GM12878 (cell line): ENCODE results near the gene INPP4B. TPM values are rescaled to one million over a fixed set of nuclear protein-coding genes. Genes with fewer than 3 reads are reported as not detected.

ENCODE experiments used
- ATAC-seq: fragments of 200-7000 bp; cut with Tn5 transposase; 3 replicates; pipeline ENCODE4 v1.9.1; 2020; ENCODE audit warnings: mild to moderate bottlenecking, moderate library complexity
- BruUV-seq: library from RNA; stranded (reverse); fragments of 400-500 nt; replicated peaks from 2 replicates; lab custom pipeline; 2021; lab: Mats Ljungman, UMichigan
- CTCF ChIA-PET: fragments of 300-600 bp; sonication (Branson Sonifier 250); formaldehyde crosslinking; extraction: SDS; loops from one replicate; lab custom pipeline; 2021; ENCODE audit warnings: inconsistent platforms; lab: Yijun Ruan, JAX
- POLR2A ChIA-PET: fragments of 350-600 bp; formaldehyde crosslinking; extraction: SDS; loops from one replicate; lab custom pipeline; 2021; ENCODE audit warnings: inconsistent platforms; lab: Charles Lee
- RAD21 ChIA-PET: fragments of 300-600 bp; sonication (Branson Sonifier 250); formaldehyde crosslinking; loops from one replicate; lab custom pipeline; 2023; ENCODE audit warnings: antibody characterized with exemption; ENCODE audit not compliant: unreplicated experiment; lab: Charles Lee
- SMC1A ChIA-PET: fragments of 300-600 bp; sonication (Branson Sonifier 250); formaldehyde crosslinking; loops from one replicate; lab custom pipeline; 2023; ENCODE audit not compliant: unreplicated experiment, uncharacterized antibody; lab: Charles Lee
- DNase-seq: peaks from one replicate; pipeline ENCODE4 v3.0.0-alpha.2; 2011; ENCODE audit warnings: low read depth, low spot score
- FAIRE-seq: peaks from 3 replicates; lab custom pipeline; 2011; peaks lifted over from hg19 to GRCh38; lab: Jason Lieb, UNC
- H2AFZ ChIP-seq: 2 replicates; pipeline ENCODE4 v1.6.0; 2011; ENCODE audit warnings: low read depth, low read length, control low read depth; ENCODE audit not compliant: control insufficient read depth
- H3K27ac ChIP-seq: 2 replicates; pipeline ENCODE4 v1.5.1; 2011; ENCODE audit warnings: control low read depth; ENCODE audit not compliant: control insufficient read depth, insufficient read depth
- H3K27me3 ChIP-seq, 2 experiments: replicated peaks in 1 of 2; 2 replicates each; pipeline versions ENCODE4 v1.6.0 to v1.6.1; 2011; ENCODE audit warnings: low read length in 1 of 2; ENCODE audit not compliant: control insufficient read depth in 2 of 2, insufficient read depth in 2 of 2
- H3K36me3 ChIP-seq, 2 experiments: 2 replicates each; pipeline ENCODE4 v1.5.1; 2011; ENCODE audit warnings: low read length in 1 of 2; ENCODE audit not compliant: control insufficient read depth in 2 of 2, insufficient read depth in 2 of 2
- H3K4me1 ChIP-seq: 2 replicates; pipeline ENCODE4 v1.6.1; 2011; ENCODE audit warnings: mild to moderate bottlenecking, low read length, moderate library complexity, mixed read lengths; ENCODE audit not compliant: control insufficient read depth, insufficient read depth
- H3K4me2 ChIP-seq: 2 replicates; pipeline ENCODE4 v1.6.0; 2011; ENCODE audit warnings: control low read depth; ENCODE audit not compliant: control insufficient read depth, insufficient read depth
- H3K4me3 ChIP-seq: fragments of 200-600 bp; sonication (generic); 2 replicates; pipeline ENCODE4 v1.5.1; 2016
- H3K79me2 ChIP-seq: 2 replicates; pipeline ENCODE4 v1.6.0; 2011; ENCODE audit warnings: low read length; ENCODE audit not compliant: control insufficient read depth, insufficient read depth
- H3K9ac ChIP-seq: 2 replicates; pipeline ENCODE4 v1.8.0; 2011; ENCODE audit warnings: low read length, control low read depth, mixed read lengths; ENCODE audit not compliant: control insufficient read depth, insufficient read depth
- H3K9me3 ChIP-seq: replicated peaks from 3 replicates; pipeline ENCODE4 v1.5.1; 2011; ENCODE audit warnings: mild to moderate bottlenecking, low read length; ENCODE audit not compliant: control insufficient read depth, insufficient read depth
- H4K20me1 ChIP-seq: 2 replicates; pipeline ENCODE4 v1.6.0; 2011; ENCODE audit not compliant: control insufficient read depth, insufficient read depth
- ATF7 ChIP-seq: fragments of 450-650 bp; IDR thresholded peaks from 2 replicates; pipeline ENCODE4 v1.6.1; 2016; ENCODE audit warnings: low read depth, mild to moderate bottlenecking
- CREB1 ChIP-seq: IDR thresholded peaks from 2 replicates; pipeline ENCODE4 v1.6.1; 2012; ENCODE audit warnings: low read depth, mild to moderate bottlenecking, inconsistent platforms
- E2F4 ChIP-seq: IDR thresholded peaks from 2 replicates; pipeline ENCODE4 v1.6.1; 2012; ENCODE audit warnings: low read depth, low read length, improper control_type of control experiment
- HDAC2 ChIP-seq: fragments of 200-600 bp; sonication (generic); IDR thresholded peaks from 2 replicates; pipeline ENCODE4 v1.6.1; 2017
- IKZF1 ChIP-seq: fragments of 450-650 bp; conservative IDR thresholded peaks from 2 replicates; pipeline ENCODE4 v1.6.1; 2017; ENCODE audit warnings: antibody characterized with exemption, mild to moderate bottlenecking
- KLF5 ChIP-seq: fragments of 450-650 bp; IDR thresholded peaks from 2 replicates; pipeline ENCODE4 v1.6.1; 2014; ENCODE audit warnings: mild to moderate bottlenecking; ENCODE audit not compliant: partially characterized antibody
- MYC ChIP-seq: IDR thresholded peaks from 2 replicates; pipeline ENCODE4 v1.6.1; 2011; ENCODE audit warnings: mild to moderate bottlenecking, low read length, moderate library complexity, inconsistent platforms; ENCODE audit not compliant: insufficient read depth, insufficient replicate concordance, insufficient read length, severe bottlenecking
- NRF1 ChIP-seq: conservative IDR thresholded peaks from 2 replicates; pipeline ENCODE4 v1.6.1; 2011; ENCODE audit warnings: mild to moderate bottlenecking, low read depth, low read length, improper control_type of control experiment
- PKNOX1 ChIP-seq: fragments of 450-650 bp; IDR thresholded peaks from 2 replicates; pipeline ENCODE4 v1.6.1; 2016; ENCODE audit warnings: mild to moderate bottlenecking
- POLR2AphosphoS5 ChIP-seq: IDR thresholded peaks from 2 replicates; pipeline ENCODE4 v1.6.1; 2011; ENCODE audit warnings: mild to moderate bottlenecking, low read length, inconsistent platforms
- RELB ChIP-seq: fragments of 450-650 bp; IDR thresholded peaks from 2 replicates; pipeline ENCODE4 v1.6.1; 2017; ENCODE audit warnings: low read depth, mild to moderate bottlenecking, moderate library complexity
- SPI1 ChIP-seq: IDR thresholded peaks from 2 replicates; pipeline ENCODE4 v1.6.1; 2011; ENCODE audit warnings: low read depth, mild to moderate bottlenecking, low read length, moderate library complexity, borderline replicate concordance; ENCODE audit not compliant: insufficient read depth
- YBX1 ChIP-seq: fragments of 450-650 bp; IDR thresholded peaks from 2 replicates; pipeline ENCODE4 v1.6.1; 2016; ENCODE audit warnings: antibody characterized with exemption
- ZBTB4 ChIP-seq: fragments of 450-650 bp; formaldehyde crosslinking; IDR thresholded peaks from 2 replicates; pipeline ENCODE4 v1.4.0; 2022; ENCODE audit warnings: mild to moderate bottlenecking, moderate library complexity
- ZNF207 ChIP-seq: fragments of 450-650 bp; IDR thresholded peaks from 2 replicates; pipeline ENCODE4 v1.6.1; 2014; ENCODE audit warnings: antibody characterized with exemption, mild to moderate bottlenecking, borderline replicate concordance
- ZNF622 ChIP-seq: fragments of 450-650 bp; IDR thresholded peaks from 2 replicates; pipeline ENCODE4 v1.6.1; 2017; ENCODE audit warnings: mild to moderate bottlenecking, inconsistent platforms
- WGBS: methylation state at CpG from one replicate; pipeline ENCODE4 v1.1.6; 2016; ENCODE audit warnings: low lambda C conversion rate; ENCODE audit not compliant: insufficient replicate concordance, insufficient coverage; ENCODE audit errors: missing lambda C conversion rate; 5-methylcytosine and 5-hydroxymethylcytosine counted together
- in situ Hi-C: fragments of 300-500 bp; cut with MboI; formaldehyde crosslinking; loops from 9 replicates; pipeline ENCODE4 v1.14.3; 2018; ENCODE audit warnings: mixed read lengths
- intact Hi-C: fragments of 100-400 bp; cut with micrococcal nuclease; formaldehyde crosslinking; loops from one replicate; pipeline ENCODE4 v1.14.2; 2022; ENCODE audit not compliant: unreplicated experiment
- polyA plus RNA-seq, 11 experiments: library from polyadenylated mRNA; depleted of rRNA in 4 of 11; unstranded in 6 of 11; stranded (reverse) in 5 of 11; fragments of >200 nt; fragmentation: Nextera tagmentation in 4 of 11; fragmentation: Illumina TruSeq in 1 of 11; extraction: Ambion mirVana in 4 of 11; extraction: Trizol in 1 of 11; gene quantifications; 1 replicate in 1 of 11; 2 replicates in 10 of 11; pipeline versions ENCODE4 v1.2.1 to v1.2.3, GENCODE V29; 2011 to 2016; ENCODE audit warnings: inconsistent platforms in 2 of 11, missing spikeins in 2 of 11, low read depth in 1 of 11
- total RNA-seq, 4 experiments: library from RNA; depleted of rRNA in 3 of 4; stranded (reverse); fragments of >200 nt in 3 of 4; fragmentation: Illumina TruSeq in 1 of 4; extraction: Trizol in 1 of 4; gene quantifications; 2 replicates each; pipeline versions ENCODE4 v1.2.1 to v1.2.3, GENCODE V29; 2013 to 2021

INPP4B gene
- total and polyA plus RNA-seq, 10 of the 15 experiments (the other 5 are each of a cell fraction or from before 2014, with no cell fraction given): 0.53 to 11.2 (median 0.95) TPM

GRCh38 chr4:142777045-142777743 is 68.9 kb downstream of the INPP4B start:
- 19% methylated on average over 4 of the region's 4 CpGs for WGBS
- H3K4me2 ChIP-seq: no peak overlapping the region
- no peaks in the 10 kb centered on the region for H3K36me3 ChIP-seq
- DNase-seq: no peak
- intact Hi-C loops (no loop called here), in situ Hi-C loops (no loop called here)
- H3K9ac ChIP-seq: no peak overlapping the region
- BruUV-seq: no TSS peak
- no peak for TF ChIP-seq ATF7
- TF ChIP-seq ZNF207: no peak
- no peak for TF ChIP-seq ZBTB4
- TF ChIP-seq PKNOX1: no peak
- no peak for TF ChIP-seq MYC
- TF ChIP-seq CREB1: no peak
- TF ChIP-seq IKZF1: no peak
- TF ChIP-seq YBX1: no peak
- no peak for TF ChIP-seq NRF1
- TF ChIP-seq KLF5: no peak
- TF ChIP-seq E2F4: no peak
- no peak for TF ChIP-seq SPI1
- TF ChIP-seq ZNF622: no peak
- TF ChIP-seq HDAC2: no peak
- no peak for TF ChIP-seq RELB
- no peak for TF ChIP-seq POLR2AphosphoS5
- H3K27me3 ChIP-seq: no peaks in the 10 kb centered on the region
- ChIA-PET SMC1A (no interaction called here), RAD21 (no interaction called here), POLR2A (no interaction called here), CTCF (no interaction called here)
- no peak overlapping the region for H3K4me3 ChIP-seq
- H2AFZ ChIP-seq: no peak overlapping the region
- H4K20me1 ChIP-seq: no peaks in the 10 kb centered on the region
- no peak for ATAC-seq
- H3K9me3 ChIP-seq: no peaks in the 10 kb centered on the region
- H3K27ac ChIP-seq: no peak overlapping the region
- no peaks in the 10 kb centered on the region for H3K79me2 ChIP-seq
- H3K4me1 ChIP-seq: no peaks in the 10 kb centered on the region
- no peak for FAIRE-seq
